Mucosa of rectum (tissue), 2 donors: ENCODE measurements around the gene CCL27.

ENCODE experiments used
- H3K27ac ChIP-seq, 2 donors: one replicate each; pipeline ENCODE4 v1.7.0; 2013; ENCODE audit warnings: inconsistent platforms in 2 of 2, low read depth in 2 of 2, low read length in 2 of 2
- H3K27me3 ChIP-seq, 2 donors: one replicate each; pipeline ENCODE4 v1.7.0; 2013; ENCODE audit warnings: low read length in 2 of 2; ENCODE audit not compliant: control insufficient read depth in 2 of 2, insufficient read depth in 2 of 2
- H3K36me3 ChIP-seq, 2 donors: one replicate each; pipeline ENCODE4 v1.7.0; 2013; ENCODE audit warnings: low read length in 2 of 2; ENCODE audit not compliant: control insufficient read depth in 2 of 2, insufficient read depth in 2 of 2
- H3K4me1 ChIP-seq, 2 donors: one replicate each; pipeline ENCODE4 v1.7.0; 2013; ENCODE audit warnings: low read length in 2 of 2, mild to moderate bottlenecking in 1 of 2; ENCODE audit not compliant: control insufficient read depth in 2 of 2, insufficient read depth in 2 of 2
- H3K4me3 ChIP-seq, 2 donors: one replicate each; pipeline ENCODE4 v1.7.0; 2013; ENCODE audit warnings: low read length in 2 of 2
- H3K9ac ChIP-seq, 2 donors: one replicate each; pipeline ENCODE4 v1.7.0; 2013; ENCODE audit warnings: low read length in 2 of 2, low read depth in 1 of 2, mild to moderate bottlenecking in 1 of 2
- H3K9me3 ChIP-seq, 2 donors: one replicate each; pipeline ENCODE4 v1.7.0; 2013; ENCODE audit warnings: low read length in 2 of 2; ENCODE audit not compliant: control insufficient read depth in 2 of 2
- donor health status: healthy.
- donor health status: Normal muscosa, but diverticular disease.

Gene CCL27

DNA sequence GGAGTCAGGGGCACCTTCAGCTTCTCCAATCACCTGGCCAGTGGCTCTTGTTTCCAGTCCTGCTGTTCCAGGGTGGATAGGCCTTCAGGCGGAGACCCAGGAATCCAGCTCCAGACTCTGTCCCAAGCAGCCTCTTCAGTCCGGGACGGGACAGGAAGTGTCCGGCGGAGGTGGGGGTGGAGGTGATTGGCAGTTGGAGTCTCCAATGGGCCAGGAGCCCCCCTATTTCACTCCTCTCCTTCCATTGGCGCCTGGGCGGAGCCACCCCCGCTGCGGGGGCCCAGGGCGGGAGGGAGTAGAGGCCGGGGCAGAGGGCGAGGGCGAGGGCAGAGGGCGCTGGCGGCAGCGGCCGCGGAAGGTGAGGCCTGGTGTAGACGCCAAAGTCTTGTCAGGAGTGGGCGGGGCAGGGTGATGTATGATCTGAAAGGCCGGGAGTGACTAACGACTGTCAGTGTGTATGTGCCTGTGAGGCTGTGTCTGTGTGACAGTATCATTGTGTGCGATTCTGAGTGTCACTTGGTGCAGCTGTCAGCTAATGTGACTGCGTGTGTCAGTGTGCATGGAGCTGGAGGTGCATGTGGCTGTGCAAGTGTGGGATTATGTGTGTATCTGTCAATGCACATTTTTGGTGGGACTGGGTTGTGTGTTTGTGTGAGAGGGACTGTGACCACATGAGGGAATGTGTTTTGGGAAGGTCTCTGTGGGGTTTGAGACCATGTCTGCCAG lies 10.4 kb downstream of the CCL27 start, which contains the start of gene IL11RA:
TSS of gene IL11RA (plus strand) at position 310 of the 726 bp plus-strand sequence. CDS start 3,033 bp downstream, outside the sequence.
- Histone ChIP-seq H3K9me3 (no peaks in the 10 kb centered on the region), H3K27ac (peak within 1 kb of the TSS; percentile 86 to 89), H3K4me3 (peak within 1 kb of the TSS; percentile 47 to 75), H3K27me3 (no peaks in the 10 kb centered on the region), H3K9ac (peak within 1 kb of the TSS; percentile 10 to 57), H3K36me3 (peaks cover 15 to 19% of the 10 kb centered on the region in 2 donors), H3K4me1 (peaks cover 34 to 44% of the 10 kb centered on the region in 2 donors)

- no peaks in the 10 kb centered on the region for H3K9me3 ChIP-seq
- peak overlapping the region; percentile 4 to 10 for H3K9ac ChIP-seq
- peak overlapping the region; percentile 47 to 75 for H3K4me3 ChIP-seq
- H3K36me3 ChIP-seq = peaks cover 15 to 19% of the 10 kb centered on the region in 2 donors
- H3K27ac ChIP-seq = peak overlapping the region; percentile 86 to 89
- no peaks in the 10 kb centered on the region for H3K27me3 ChIP-seq
- peaks cover 35 to 48% of the 10 kb centered on the region in 2 donors for H3K4me1 ChIP-seq
These were observed 11.1 kb downstream of the CCL27 start for GRCh38 chr9:34651321-34651720.

DNA sequence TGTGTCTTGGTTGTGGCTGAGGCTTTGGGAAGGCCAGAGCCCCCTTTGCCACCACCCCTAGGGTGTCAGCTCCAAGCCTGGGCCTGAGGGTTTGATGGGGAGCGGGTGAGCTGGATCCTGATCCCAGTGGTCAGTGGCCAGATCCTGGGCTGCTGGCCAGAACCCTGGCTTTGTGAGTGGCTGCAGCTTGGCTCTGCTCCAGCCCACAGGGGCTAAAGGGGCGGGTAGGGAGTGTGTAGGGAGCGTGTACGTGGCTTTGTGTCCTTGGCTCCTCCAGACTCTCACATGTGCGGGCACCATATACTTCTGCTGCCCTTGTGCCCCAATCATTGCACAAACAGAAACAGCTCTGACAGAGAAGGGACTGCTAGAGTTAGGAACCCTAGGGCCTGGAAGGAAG lies 11.6 kb downstream of the CCL27 start:
- Histone ChIP-seq H3K4me3 (no peak overlapping the region), H3K4me1 (peaks cover 39 to 53% of the 10 kb centered on the region in 2 donors), H3K27ac (peak overlapping the region in 1 of 2 donors; percentile 86), H3K27me3 (no peaks in the 10 kb centered on the region), H3K9me3 (no peaks in the 10 kb centered on the region), H3K36me3 (peaks cover 15 to 19% of the 10 kb centered on the region in 2 donors), H3K9ac (no peak overlapping the region)

DNA sequence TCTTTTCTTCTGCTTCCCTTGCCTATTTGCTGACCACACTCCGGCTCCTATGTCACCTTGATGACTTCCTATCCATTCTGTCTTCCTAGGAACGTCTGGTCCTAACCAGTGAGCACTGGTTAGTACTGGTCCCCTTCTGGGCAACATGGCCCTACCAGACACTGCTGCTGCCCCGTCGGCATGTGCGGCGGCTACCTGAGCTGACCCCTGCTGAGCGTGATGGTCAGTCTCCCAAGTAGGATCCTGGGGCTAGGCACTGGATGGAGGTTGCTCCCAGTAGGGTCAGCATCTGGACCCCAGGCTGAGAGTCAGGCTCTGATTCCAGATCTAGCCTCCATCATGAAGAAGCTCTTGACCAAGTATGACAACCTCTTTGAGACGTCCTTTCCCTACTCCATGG lies 13.8 kb downstream of the CCL27 start:
- no peaks in the 10 kb centered on the region for H3K9me3 ChIP-seq
- no peak overlapping the region for H3K27ac ChIP-seq
- peaks cover 39 to 48% of the 10 kb centered on the region in 2 donors for H3K4me1 ChIP-seq
- no peak overlapping the region for H3K4me3 ChIP-seq
- H3K36me3 ChIP-seq = peaks cover 15 to 19% of the 10 kb centered on the region in 2 donors
- no peaks in the 10 kb centered on the region for H3K27me3 ChIP-seq
- H3K9ac ChIP-seq = no peak overlapping the region

GRCh38 chr9:34647651-34648050 lies 14.8 kb downstream of the CCL27 start:
- Histone ChIP-seq H3K4me1 (peaks cover 30 to 38% of the 10 kb centered on the region in 2 donors), H3K4me3 (peak overlapping the region; percentile 89 to 93), H3K36me3 (peaks cover 15 to 19% of the 10 kb centered on the region in 2 donors), H3K9me3 (no peaks in the 10 kb centered on the region), H3K27ac (peak overlapping the region in 1 of 2 donors; percentile 91), H3K27me3 (no peaks in the 10 kb centered on the region), H3K9ac (peak overlapping the region; percentile 74 to 86)

- Histone ChIP-seq H3K9ac (peak overlapping the region; percentile 74 to 86), H3K4me3 (peak overlapping the region; percentile 89 to 93), H3K27me3 (no peaks in the 10 kb centered on the region), H3K9me3 (no peaks in the 10 kb centered on the region), H3K4me1 (peaks cover 24 to 32% of the 10 kb centered on the region in 2 donors), H3K36me3 (peaks cover 15 to 19% of the 10 kb centered on the region in 2 donors), H3K27ac (peak overlapping the region; percentile 84 to 91)
These were observed 15.4 kb downstream of the CCL27 start for GRCh38 chr9:34647084-34647403.

DNA sequence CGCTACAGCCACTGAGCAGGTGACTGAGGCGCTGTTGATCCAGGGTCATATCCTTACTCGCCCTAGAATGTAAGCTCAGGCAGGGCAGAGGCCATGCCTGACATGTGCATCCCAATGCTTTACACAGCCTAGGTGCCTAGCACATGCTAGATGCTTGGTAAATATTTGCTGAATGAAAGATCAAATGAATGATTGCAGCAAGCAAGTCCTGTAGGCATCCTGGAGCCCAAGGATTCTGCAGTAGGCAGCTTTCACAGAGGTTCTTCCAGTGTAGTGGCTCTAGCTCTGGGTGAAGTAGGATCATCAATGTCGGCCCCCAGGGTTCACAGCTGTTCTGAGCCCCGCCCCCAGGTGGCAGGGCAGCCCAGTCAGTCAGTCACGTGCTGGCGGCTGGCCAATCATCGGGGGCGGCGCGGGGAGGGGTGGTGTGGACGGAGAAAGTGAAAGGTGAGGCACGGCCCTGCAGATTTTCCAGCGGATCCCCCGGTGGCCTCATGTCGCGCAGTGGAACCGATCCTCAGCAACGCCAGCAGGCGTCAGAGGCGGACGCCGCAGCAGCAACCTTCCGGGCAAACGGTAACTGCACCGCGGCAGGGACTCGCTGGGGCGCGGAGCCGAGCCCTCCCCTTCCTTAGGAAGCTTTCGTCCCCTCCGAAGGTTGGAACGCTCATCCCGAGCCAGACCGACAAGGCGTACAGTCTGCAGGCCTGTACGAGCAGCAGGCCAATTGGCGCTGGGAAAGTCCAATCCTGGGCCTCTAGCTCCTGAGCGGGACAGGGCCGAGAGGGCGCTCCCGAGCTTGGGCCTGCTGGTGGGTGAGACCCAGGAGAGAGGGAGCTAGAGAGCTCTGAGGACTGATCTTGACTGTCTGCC lies 16.0 kb downstream of the CCL27 start, which contains the start of gene GALT:
TSS of gene GALT (plus strand) at position 465 of the 873 bp plus-strand sequence. CDS start at position 495, 30 bp downstream.
- peak within 1 kb of the TSS; percentile 74 to 86 for H3K9ac ChIP-seq
- no peaks in the 10 kb centered on the region for H3K27me3 ChIP-seq
- peaks cover 15 to 19% of the 10 kb centered on the region in 2 donors for H3K36me3 ChIP-seq
- H3K4me3 ChIP-seq = peak within 1 kb of the TSS; percentile 89 to 93
- peak within 1 kb of the TSS; percentile 84 to 91 for H3K27ac ChIP-seq
- H3K4me1 ChIP-seq = peaks cover 20 to 28% of the 10 kb centered on the region in 2 donors
- H3K9me3 ChIP-seq = no peaks in the 10 kb centered on the region

- no peak overlapping the region for H3K27ac ChIP-seq
- no peaks in the 10 kb centered on the region for H3K9me3 ChIP-seq
- H3K4me3 ChIP-seq = no peak overlapping the region
- peaks cover 18 to 22% of the 10 kb centered on the region in 2 donors for H3K4me1 ChIP-seq
- H3K9ac ChIP-seq = no peak overlapping the region
- H3K27me3 ChIP-seq = no peaks in the 10 kb centered on the region
- peaks cover 15% of the 10 kb centered on the region in 2 donors for H3K36me3 ChIP-seq
These were observed 17.6 kb downstream of the CCL27 start for GRCh38 chr9:34644766-34645314.

- H3K9ac ChIP-seq = no peak overlapping the region
- H3K27ac ChIP-seq = no peak overlapping the region
- H3K4me1 ChIP-seq = peaks cover 16 to 24% of the 10 kb centered on the region in 2 donors
- no peak overlapping the region for H3K4me3 ChIP-seq
- no peaks in the 10 kb centered on the region for H3K36me3 ChIP-seq
- no peaks in the 10 kb centered on the region for H3K27me3 ChIP-seq
- no peaks in the 10 kb centered on the region for H3K9me3 ChIP-seq
These were observed 19.8 kb downstream of the CCL27 start for GRCh38 chr9:34642679-34643078.
